Right lung (tissue), 5 donors: ENCODE measurements around the gene APLP2. TPM values are rescaled to one million over a fixed set of nuclear protein-coding genes. Genes with fewer than 3 reads are reported as not detected.
"Not testable (repeated sequence)": the region's sequence is repeated elsewhere in the genome, so short reads cannot be mapped to it uniquely, and the experiment has no call there.

ENCODE experiments used
- DNase-seq, 2 donors: peaks; one replicate each; pipeline ENCODE4 v3.0.0-alpha.2; 2013
- polyA plus RNA-seq, 5 donors: library from polyadenylated mRNA; unstranded; fragments of 120-200 nt; gene quantifications; one replicate each; pipeline versions ENCODE4 v1.2.1 to v1.2.3, GENCODE V29; 2013; ENCODE audit warnings: inconsistent platforms in 1 of 5, low replicate concordance in 1 of 5; ENCODE audit not compliant: insufficient read length in 5 of 5, insufficient read depth in 1 of 5

The APLP2 gene
- polyA plus RNA-seq, 5 donors = 424 to 539 (median 490) TPM

GRCh38 chr11:130188585-130189347, 119.1 kb downstream of the APLP2 start:
- no peak for DNase-seq

- no peak for DNase-seq
Observed at GRCh38 chr11:130189492-130190210, 120.0 kb downstream of the APLP2 start.

- DNase-seq = no peak
Observed at GRCh38 chr11:130190371-130190881, 120.7 kb downstream of the APLP2 start.

- DNase-seq = no peak
Observed at GRCh38 chr11:130191896-130192295, 122.2 kb downstream of the APLP2 start.

GRCh38 chr11:130192845-130193267, 123.2 kb downstream of the APLP2 start:
- DNase-seq = no peak

GRCh38 chr11:130193551-130193950, 123.9 kb downstream of the APLP2 start:
- DNase-seq = not testable (repeated sequence)

Other genes starting within 250 kb of the APLP2 start
- gene NFRKB, start 174.3 kb upstream of the APLP2 start, polyA plus RNA-seq = 10 to 100 TPM; 38.1 to 49.0 (median 39.4) TPM
- 10 to 100 TPM in 2 of 5 donors, 1 to 10 TPM in 3; 7.9 to 13.5 (median 9.5) TPM for gene PRDM10, start 67.1 kb upstream of the APLP2 start, polyA plus RNA-seq
- gene ST14, start 89.9 kb downstream of the APLP2 start, polyA plus RNA-seq = 10 to 100 TPM; 22.3 to 43.2 (median 35.1) TPM
- 10 to 100 TPM; 27.7 to 48.7 (median 45.7) TPM for gene ZBTB44, start 245.0 kb downstream of the APLP2 start, polyA plus RNA-seq